ENCODE data around the gene VAV2. TPM values are rescaled to one million over a fixed set of nuclear protein-coding genes. Genes with fewer than 3 reads are reported as not detected.

VAV2 gene
- total and polyA plus RNA-seq, 12 donors, result 2.9 to 7.1 (median 5.0) TPM

- H3K4me1 ChIP-seq, result peaks cover 0 to 14% (median 7%) of the 10 kb centered on the region in 9 donors
- TF ChIP-seq, protein P1, sequence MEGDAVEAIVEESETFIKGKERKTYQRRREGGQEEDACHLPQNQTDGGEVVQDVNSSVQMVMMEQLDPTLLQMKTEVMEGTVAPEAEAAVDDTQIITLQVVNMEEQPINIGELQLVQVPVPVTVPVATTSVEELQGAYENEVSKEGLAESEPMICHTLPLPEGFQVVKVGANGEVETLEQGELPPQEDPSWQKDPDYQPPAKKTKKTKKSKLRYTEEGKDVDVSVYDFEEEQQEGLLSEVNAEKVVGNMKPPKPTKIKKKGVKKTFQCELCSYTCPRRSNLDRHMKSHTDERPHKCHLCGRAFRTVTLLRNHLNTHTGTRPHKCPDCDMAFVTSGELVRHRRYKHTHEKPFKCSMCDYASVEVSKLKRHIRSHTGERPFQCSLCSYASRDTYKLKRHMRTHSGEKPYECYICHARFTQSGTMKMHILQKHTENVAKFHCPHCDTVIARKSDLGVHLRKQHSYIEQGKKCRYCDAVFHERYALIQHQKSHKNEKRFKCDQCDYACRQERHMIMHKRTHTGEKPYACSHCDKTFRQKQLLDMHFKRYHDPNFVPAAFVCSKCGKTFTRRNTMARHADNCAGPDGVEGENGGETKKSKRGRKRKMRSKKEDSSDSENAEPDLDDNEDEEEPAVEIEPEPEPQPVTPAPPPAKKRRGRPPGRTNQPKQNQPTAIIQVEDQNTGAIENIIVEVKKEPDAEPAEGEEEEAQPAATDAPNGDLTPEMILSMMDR (IDR thresholded peaks at IDR 0.05), result no peak
- no peak overlapping the region for H3K4me3 ChIP-seq
- intact Hi-C loops (cut with DNase I), result no loop called here
- peaks cover 0 to 8% (median 0%) of the 10 kb centered on the region in 9 donors for H3K36me3 ChIP-seq
- DNase-seq, result no peak
- H3K27me3 ChIP-seq, result no peaks in the 10 kb centered on the region
- H3K27ac ChIP-seq, result no peak overlapping the region
- no peak for ATAC-seq
- WGBS, 2 donors, result 83 to 88% methylated on average over 17 of the region's 17 CpGs
- no peaks in the 10 kb centered on the region for H3K9me3 ChIP-seq
These were observed 166.4 kb downstream of the VAV2 start for GRCh38 chr9:133825555-133826218.

DNA sequence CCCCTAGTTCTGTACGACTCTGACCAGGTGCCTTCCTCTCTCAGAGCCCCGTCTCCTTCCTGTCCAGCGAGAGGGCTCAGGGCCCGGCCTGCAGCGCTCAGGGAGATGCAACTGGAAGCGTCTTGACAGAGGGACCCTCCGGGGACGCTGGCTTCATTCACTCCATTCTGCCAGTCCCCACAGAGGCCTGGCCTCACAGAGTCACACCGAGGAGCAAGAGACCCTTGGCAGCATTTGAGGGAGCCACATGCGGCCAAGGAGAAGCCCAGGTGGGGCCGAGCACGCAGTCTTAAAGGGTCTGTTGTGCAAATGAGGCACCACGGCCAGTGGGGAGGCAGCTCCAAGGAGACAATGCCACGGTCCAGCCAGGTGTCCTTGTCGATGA, 167.3 kb downstream of the VAV2 start:
- H3K4me1 ChIP-seq, result peaks cover 0 to 14% (median 7%) of the 10 kb centered on the region in 9 donors
- intact Hi-C loops (cut with DNase I), result no loop called here

GRCh38 chr9:133824106-133824801, 167.9 kb downstream of the VAV2 start:
- TF ChIP-seq, protein P1 (IDR thresholded peaks at IDR 0.05), result no peak
- no peak overlapping the region for H3K27ac ChIP-seq
- H3K36me3 ChIP-seq, result peaks cover 0 to 3% (median 0%) of the 10 kb centered on the region in 9 donors
- intact Hi-C loops (cut with DNase I), result no loop called here
- no peaks in the 10 kb centered on the region for H3K27me3 ChIP-seq
- WGBS, 2 donors, result 79 to 90% methylated on average over 14 of the region's 14 CpGs
- no peaks in the 10 kb centered on the region for H3K9me3 ChIP-seq
- ATAC-seq (no peak), DNase-seq (no peak)
- H3K4me1 ChIP-seq, result peaks cover 0 to 14% (median 7%) of the 10 kb centered on the region in 9 donors
- no peak overlapping the region for H3K4me3 ChIP-seq

More for the DNA sequence above, 167.3 kb downstream of the VAV2 start:
- Histone ChIP-seq H3K27me3 (no peaks in the 10 kb centered on the region), H3K27ac (no peak overlapping the region), H3K36me3 (peaks cover 0 to 4% (median 0%) of the 10 kb centered on the region in 9 donors), H3K9me3 (no peaks in the 10 kb centered on the region), H3K4me3 (no peak overlapping the region)
- ATAC-seq (no peak), DNase-seq (no peak)
- TF ChIP-seq, protein P1 (IDR thresholded peaks at IDR 0.05), result no peak
- 78 to 90% methylated on average over 15 of the region's 15 CpGs for WGBS, 2 donors

GRCh38 chr9:133823189-133824105, 168.7 kb downstream of the VAV2 start:
- ATAC-seq, result peak in 4 of 8 donors; percentile 27 to 81 (median 58)
- Histone ChIP-seq H3K36me3 (peaks cover 0 to 3% (median 0%) of the 10 kb centered on the region in 9 donors), H3K4me3 (no peak overlapping the region), H3K27me3 (no peaks in the 10 kb centered on the region), H3K4me1 (peaks cover 0 to 14% (median 7%) of the 10 kb centered on the region in 9 donors), H3K27ac (peak overlapping the region in 1 of 10 donors; percentile 36), H3K9me3 (no peaks in the 10 kb centered on the region)
- WGBS, 2 donors, result 72 to 78% methylated on average over 29 of the region's 29 CpGs
- intact Hi-C loops (cut with DNase I), result no loop called here
- no peak for DNase-seq
- TF ChIP-seq, protein P1 (IDR thresholded peaks at IDR 0.05), result no peak
